ENCODE results near the gene CTXN2.

CTXN2 gene

GRCh38 chr15:48191574-48192225, at the start of gene CTXN2:
Gene CTXN2 (plus strand): TSS chr15:48191665. CDS start chr15:48201301, 9,636 bp downstream.
- DNase-seq (ENCODE audit: low spot score), result no peak

- DNase-seq (ENCODE audit: low spot score), result no peak
These were observed 47.6 kb upstream of the CTXN2 start for GRCh38 chr15:48143856-48144255.

GRCh38 chr15:48144889-48145288, 46.6 kb upstream of the CTXN2 start:
- DNase-seq (ENCODE audit: low spot score), result no peak

GRCh38 chr15:48145923-48146322, 45.5 kb upstream of the CTXN2 start:
- DNase-seq (ENCODE audit: low spot score), result no peak

GRCh38 chr15:48147358-48147757, 44.1 kb upstream of the CTXN2 start:
- no peak for DNase-seq (ENCODE audit: low spot score)

GRCh38 chr15:48149858-48150257, 41.6 kb upstream of the CTXN2 start:
- no peak for DNase-seq (ENCODE audit: low spot score)

GRCh38 chr15:48153526-48153925, 37.9 kb upstream of the CTXN2 start:
- no peak for DNase-seq (ENCODE audit: low spot score)

GRCh38 chr15:48168616-48169015, 22.8 kb upstream of the CTXN2 start:
- DNase-seq (ENCODE audit: low spot score), result no peak

- no peak for DNase-seq (ENCODE audit: low spot score)
These were observed 20.5 kb upstream of the CTXN2 start for GRCh38 chr15:48170981-48171380.

- DNase-seq (ENCODE audit: low spot score), result no peak
These were observed 16.3 kb upstream of the CTXN2 start for GRCh38 chr15:48175126-48175525.

- no peak for DNase-seq (ENCODE audit: low spot score)
These were observed 15.4 kb upstream of the CTXN2 start for GRCh38 chr15:48176112-48176511.

GRCh38 chr15:48176957-48177356, 14.5 kb upstream of the CTXN2 start:
- no peak for DNase-seq (ENCODE audit: low spot score)

GRCh38 chr15:48177383-48177765, 14.1 kb upstream of the CTXN2 start:
- no peak for DNase-seq (ENCODE audit: low spot score)

- DNase-seq (ENCODE audit: low spot score), result no peak
These were observed 13.5 kb upstream of the CTXN2 start, which contains the start of gene MYEF2 for GRCh38 chr15:48177766-48178647. Gene MYEF2 (minus strand): TSS chr15:48178295. CDS start chr15:48178237, 58 bp downstream.

- no peak for DNase-seq (ENCODE audit: low spot score)
These were observed 12.9 kb upstream of the CTXN2 start for GRCh38 chr15:48178648-48178931.

GRCh38 chr15:48182749-48183148, 8.7 kb upstream of the CTXN2 start:
- no peak for DNase-seq (ENCODE audit: low spot score)

- no peak for DNase-seq (ENCODE audit: low spot score)
These were observed 5.9 kb upstream of the CTXN2 start for GRCh38 chr15:48185529-48185928.

- DNase-seq (ENCODE audit: low spot score), result no peak
These were observed 5.2 kb upstream of the CTXN2 start for GRCh38 chr15:48186271-48186670.

- DNase-seq (ENCODE audit: low spot score), result no peak
These were observed 412 bp upstream of the CTXN2 start for GRCh38 chr15:48190932-48191573.

- no peak for DNase-seq (ENCODE audit: low spot score)
These were observed 10.6 kb downstream of the CTXN2 start for GRCh38 chr15:48202068-48202467.

- DNase-seq (ENCODE audit: low spot score), result no peak
These were observed 14.5 kb downstream of the CTXN2 start, which contains the start of gene SLC12A1 for GRCh38 chr15:48205981-48206380. Gene SLC12A1 (plus strand): TSS chr15:48206302. CDS start chr15:48207720, 1,418 bp downstream.

GRCh38 chr15:48221261-48221660, 29.8 kb downstream of the CTXN2 start:
- no peak for DNase-seq (ENCODE audit: low spot score)

GRCh38 chr15:48221885-48222284, 30.4 kb downstream of the CTXN2 start:
- no peak for DNase-seq (ENCODE audit: low spot score)

All from hematopoietic multipotent progenitor cell treated with erythropoietin and hydrocortisone succinate and interleukin-3 and kit ligand, for 17 days (in vitro differentiated cells).